Stimulated activated CD4-positive, alpha-beta T cell treated with anti-CD3 and anti-CD28 coated beads, Interleukin-4, amount 100 ng/mL, for 1 hour (primary cell): ENCODE results near the gene RPL39L.

ENCODE experiments used
- DNase-seq: peaks from one replicate; pipeline ENCODE4 v3.0.0-alpha.2; 2020

The RPL39L gene

GRCh38 chr3:187088701-187089100 lies 50.6 kb downstream of the RPL39L start:
- no peak for DNase-seq

GRCh38 chr3:187086831-187087230 lies 52.5 kb downstream of the RPL39L start:
- DNase-seq: no peak

GRCh38 chr3:187085933-187086332 lies 53.4 kb downstream of the RPL39L start:
- DNase-seq: no peak

DNA sequence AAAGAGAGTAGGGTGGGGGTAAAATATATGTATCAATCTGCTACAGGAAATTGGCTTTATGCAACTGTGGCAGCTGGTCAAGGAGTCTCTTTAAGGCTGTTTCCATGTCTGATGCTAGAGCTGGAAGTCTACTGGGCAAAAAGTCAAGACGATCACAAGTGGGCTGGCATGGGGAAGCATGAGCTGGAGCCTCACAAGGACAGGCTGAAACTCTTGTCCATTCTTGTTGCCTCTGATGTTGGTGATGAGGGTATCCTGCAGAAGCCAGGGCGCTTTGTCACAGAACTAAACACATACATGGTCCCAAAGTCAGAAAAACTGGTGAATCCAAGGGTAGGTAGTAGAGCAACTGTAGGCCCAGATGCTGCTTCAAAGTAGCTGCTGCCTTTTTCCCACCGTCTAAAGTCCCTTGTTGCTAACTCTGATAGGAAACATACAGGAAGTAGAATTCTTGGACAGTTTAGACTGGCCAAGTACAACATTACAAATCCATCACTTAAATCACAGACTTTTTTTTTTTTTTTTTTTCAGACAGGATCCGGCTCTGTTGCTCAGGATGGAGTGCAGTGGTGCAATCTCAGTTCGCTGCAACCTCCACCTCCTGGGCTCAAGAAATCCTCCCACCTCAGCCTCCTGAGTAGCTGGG lies 54.2 kb downstream of the RPL39L start:
- DNase-seq: no peak

- no peak for DNase-seq
Measured at GRCh38 chr3:187084580-187084979, 54.7 kb downstream of the RPL39L start.

- no peak for DNase-seq
Measured at GRCh38 chr3:187084126-187084525, 55.2 kb downstream of the RPL39L start.

- no peak for DNase-seq
Measured at GRCh38 chr3:187082758-187083375, 56.4 kb downstream of the RPL39L start.

GRCh38 chr3:187080799-187081450 lies 58.4 kb downstream of the RPL39L start:
- no peak for DNase-seq

GRCh38 chr3:187079090-187080022 lies 59.9 kb downstream of the RPL39L start:
- no peak for DNase-seq

GRCh38 chr3:187077537-187077936 lies 61.8 kb downstream of the RPL39L start:
- no peak for DNase-seq

DNA sequence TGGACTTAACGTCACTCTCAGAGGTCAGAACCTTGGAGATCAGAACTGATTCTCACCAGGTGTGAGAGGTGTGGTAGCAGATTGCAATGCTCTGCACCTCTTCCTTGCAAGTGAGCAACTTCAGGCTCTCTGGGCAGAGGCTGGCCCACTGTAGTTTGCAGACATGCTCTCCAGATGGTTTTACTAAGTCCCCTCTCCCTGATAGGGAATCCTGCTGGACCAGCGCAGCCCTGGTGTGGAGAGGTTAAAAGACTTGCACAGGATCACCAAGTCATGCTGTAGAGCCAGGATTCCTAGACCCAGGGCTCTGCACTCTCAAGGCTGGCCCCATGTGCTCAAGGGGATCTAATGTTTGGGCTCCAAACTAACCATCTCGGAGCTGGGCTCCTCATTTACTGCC lies 62.2 kb downstream of the RPL39L start:
- no peak for DNase-seq

DNA sequence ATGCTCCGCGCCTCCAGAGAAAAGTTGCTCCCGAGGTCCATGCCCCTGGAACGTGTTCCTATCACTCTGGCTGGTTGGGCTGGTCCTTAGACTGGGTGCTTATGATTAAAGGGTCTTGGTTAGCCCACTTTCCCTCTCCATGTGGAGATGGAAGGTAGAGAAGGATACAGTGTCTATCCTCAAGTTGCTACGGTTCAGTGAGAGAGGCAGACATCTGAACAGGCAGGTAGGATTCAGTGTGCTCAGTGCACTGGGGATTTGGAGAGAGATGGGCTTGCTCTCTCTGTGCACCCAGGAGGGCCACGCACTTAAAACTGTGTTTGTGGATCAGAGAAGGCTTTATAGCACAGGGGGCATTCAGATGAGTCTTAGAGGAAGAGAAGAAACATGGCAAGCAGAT lies 63.0 kb downstream of the RPL39L start:
- DNase-seq: no peak

DNA sequence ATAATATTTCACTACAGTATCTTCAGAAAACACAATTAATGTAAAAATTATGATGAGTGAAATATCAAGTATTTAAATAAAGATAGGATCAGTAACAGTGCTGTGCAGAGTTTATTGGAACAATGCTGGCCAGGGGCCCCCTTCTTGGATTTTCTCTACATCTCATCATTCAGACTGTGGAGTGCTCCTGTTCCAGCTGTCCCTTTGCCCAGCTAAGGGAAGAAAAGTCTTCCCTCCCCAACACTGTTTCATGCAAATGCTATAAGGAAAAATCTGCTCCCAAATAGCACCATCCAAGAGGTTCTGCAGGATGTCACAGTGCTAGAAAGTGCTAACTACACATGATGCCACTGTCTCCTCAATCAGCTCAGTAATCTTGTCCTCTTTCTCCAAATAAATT lies 64.5 kb downstream of the RPL39L start:
- no peak for DNase-seq

GRCh38 chr3:187073581-187074098 lies 65.7 kb downstream of the RPL39L start:
- no peak for DNase-seq

GRCh38 chr3:187072511-187072910 lies 66.8 kb downstream of the RPL39L start:
- DNase-seq: no peak

DNA sequence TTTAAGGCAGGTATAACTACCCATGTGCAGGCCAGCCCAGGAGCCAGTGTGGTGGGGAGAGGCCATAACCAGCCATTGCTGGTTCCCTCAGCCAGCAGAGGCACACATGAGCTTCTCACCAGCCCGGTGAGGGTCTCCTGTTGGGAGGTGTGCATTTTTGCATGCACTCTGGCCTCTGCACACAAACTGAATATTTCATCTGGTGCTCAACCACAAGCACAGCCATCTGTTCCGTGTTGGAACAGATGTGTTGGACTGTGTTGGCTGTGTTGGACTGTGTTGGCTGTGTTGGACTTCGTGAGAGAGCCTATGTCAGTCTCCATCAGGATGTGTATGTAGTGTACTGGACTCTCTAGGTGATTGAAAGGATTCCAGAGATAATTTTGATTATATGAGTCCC lies 67.2 kb downstream of the RPL39L start:
- DNase-seq: no peak
